ENCODE data around the gene GNAI1.

GNAI1 gene

GRCh38 chr7:80165177-80165576 is 30.5 kb downstream of the GNAI1 start:
- no peak for DNase-seq

GRCh38 chr7:80170445-80170844 is 35.8 kb downstream of the GNAI1 start:
- no peak for DNase-seq

- DNase-seq, result no peak
These were observed 37.8 kb downstream of the GNAI1 start for GRCh38 chr7:80172387-80172786.

GRCh38 chr7:80175744-80176143 is 41.1 kb downstream of the GNAI1 start:
- no peak for DNase-seq

- no peak for DNase-seq
These were observed 46.8 kb downstream of the GNAI1 start for GRCh38 chr7:80181411-80181810.

GRCh38 chr7:80182630-80183276 is 48.1 kb downstream of the GNAI1 start:
- DNase-seq, result no peak

- DNase-seq, result no peak
These were observed 48.7 kb downstream of the GNAI1 start for GRCh38 chr7:80183351-80183750.

- no peak for DNase-seq
These were observed 49.5 kb downstream of the GNAI1 start for GRCh38 chr7:80183900-80184685.

- DNase-seq, result no peak
These were observed 50.1 kb downstream of the GNAI1 start for GRCh38 chr7:80184693-80185092.

GRCh38 chr7:80185571-80185970 is 50.9 kb downstream of the GNAI1 start:
- no peak for DNase-seq

GRCh38 chr7:80186721-80187120 is 52.1 kb downstream of the GNAI1 start:
- no peak for DNase-seq

GRCh38 chr7:80187279-80187678 is 52.6 kb downstream of the GNAI1 start:
- DNase-seq, result no peak

- no peak for DNase-seq
These were observed 53.1 kb downstream of the GNAI1 start for GRCh38 chr7:80187727-80188126.

GRCh38 chr7:80189638-80190037 is 55.0 kb downstream of the GNAI1 start:
- no peak for DNase-seq

GRCh38 chr7:80197627-80198026 is 63.0 kb downstream of the GNAI1 start:
- no peak for DNase-seq

- no peak for DNase-seq
These were observed 64.4 kb downstream of the GNAI1 start for GRCh38 chr7:80199051-80199450.

GRCh38 chr7:80204454-80204853 is 69.8 kb downstream of the GNAI1 start:
- DNase-seq, result no peak

GRCh38 chr7:80204919-80205318 is 70.3 kb downstream of the GNAI1 start:
- DNase-seq, result no peak

GRCh38 chr7:80206763-80207162 is 72.1 kb downstream of the GNAI1 start:
- no peak for DNase-seq

- no peak for DNase-seq
These were observed 72.9 kb downstream of the GNAI1 start for GRCh38 chr7:80207501-80207900.

GRCh38 chr7:80208700-80209099 is 74.1 kb downstream of the GNAI1 start:
- no peak for DNase-seq

- DNase-seq, result no peak
These were observed 75.8 kb downstream of the GNAI1 start for GRCh38 chr7:80210400-80210799.

GRCh38 chr7:80213814-80214213 is 79.2 kb downstream of the GNAI1 start:
- no peak for DNase-seq

- no peak for DNase-seq
These were observed 81.1 kb downstream of the GNAI1 start for GRCh38 chr7:80215734-80216133.

Data from NCI-H510A (cell line).